Neutrophil (primary cell): ENCODE results near the gene YIF1A.
A peak's percentile ranks its signal among the peaks of the same experiment; 100 is the strongest.

Experiments
- H3K27ac ChIP-seq: fragments of 200-600 bp; sonication (generic); 2 replicates; pipeline ENCODE4 v1.5.1; 2016; ENCODE audit warnings: mild to moderate bottlenecking, moderate library complexity
- H3K27me3 ChIP-seq: fragments of 200-600 bp; sonication (generic); 2 replicates; pipeline ENCODE4 v1.6.0; 2016; ENCODE audit warnings: mild to moderate bottlenecking
- H3K36me3 ChIP-seq: fragments of 200-600 bp; sonication (generic); 2 replicates; pipeline ENCODE4 v1.5.1; 2017
- H3K4me1 ChIP-seq, 2 experiments: fragments of 200-600 bp in 1 of 2; sonication (generic) in 1 of 2; 1 replicate in 1 of 2; 2 replicates in 1 of 2; pipeline versions ENCODE4 v1.5.1 to v1.6.1; 2013 to 2016; ENCODE audit warnings: low read depth in 1 of 2, low read length in 1 of 2, mild to moderate bottlenecking in 1 of 2, moderate library complexity in 1 of 2; ENCODE audit not compliant: control insufficient read depth in 1 of 2, insufficient read depth in 1 of 2
- H3K4me3 ChIP-seq, 2 experiments: fragments of 200-600 bp in 1 of 2; sonication (generic) in 1 of 2; 1 replicate in 1 of 2; 2 replicates in 1 of 2; pipeline ENCODE4 v1.5.1; 2013 to 2016; ENCODE audit warnings: low read depth in 1 of 2, low read length in 1 of 2, mild to moderate bottlenecking in 1 of 2, moderate library complexity in 1 of 2
- H3K9me3 ChIP-seq: fragments of 200-600 bp; sonication (generic); 2 replicates; pipeline ENCODE4 v1.5.1; 2016
- TF ChIP-seq, protein P1 (sequence below): fragments of 200-600 bp; sonication (generic); IDR thresholded peaks from 2 replicates; pipeline ENCODE4 v1.5.1; 2016; ENCODE audit warnings: antibody characterized with exemption

The YIF1A gene

DNA sequence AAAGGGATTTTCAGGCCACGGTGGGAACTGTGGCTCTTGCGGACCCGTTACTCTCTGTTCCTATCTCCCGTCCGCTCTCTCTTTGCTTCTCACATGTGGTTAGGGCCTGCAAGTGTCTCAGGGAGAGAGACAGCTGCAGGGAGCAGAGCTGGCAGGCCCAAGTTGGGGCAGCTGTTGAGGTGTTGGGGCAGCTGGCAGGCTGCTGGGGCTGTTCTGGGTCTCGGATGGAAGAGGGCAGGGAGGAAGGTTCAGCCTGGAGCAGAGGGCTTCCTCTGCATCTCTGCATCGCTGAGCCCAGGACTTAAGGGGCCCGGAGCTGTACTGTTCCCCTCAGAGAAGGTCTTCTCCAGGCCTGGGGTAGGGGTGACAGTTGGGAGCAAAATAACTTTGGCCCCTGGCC, 13.5 kb downstream of the YIF1A start:
- peaks cover 10 to 15% of the 10 kb centered on the region in 2 experiments for H3K4me1 ChIP-seq
- TF ChIP-seq, protein P1, sequence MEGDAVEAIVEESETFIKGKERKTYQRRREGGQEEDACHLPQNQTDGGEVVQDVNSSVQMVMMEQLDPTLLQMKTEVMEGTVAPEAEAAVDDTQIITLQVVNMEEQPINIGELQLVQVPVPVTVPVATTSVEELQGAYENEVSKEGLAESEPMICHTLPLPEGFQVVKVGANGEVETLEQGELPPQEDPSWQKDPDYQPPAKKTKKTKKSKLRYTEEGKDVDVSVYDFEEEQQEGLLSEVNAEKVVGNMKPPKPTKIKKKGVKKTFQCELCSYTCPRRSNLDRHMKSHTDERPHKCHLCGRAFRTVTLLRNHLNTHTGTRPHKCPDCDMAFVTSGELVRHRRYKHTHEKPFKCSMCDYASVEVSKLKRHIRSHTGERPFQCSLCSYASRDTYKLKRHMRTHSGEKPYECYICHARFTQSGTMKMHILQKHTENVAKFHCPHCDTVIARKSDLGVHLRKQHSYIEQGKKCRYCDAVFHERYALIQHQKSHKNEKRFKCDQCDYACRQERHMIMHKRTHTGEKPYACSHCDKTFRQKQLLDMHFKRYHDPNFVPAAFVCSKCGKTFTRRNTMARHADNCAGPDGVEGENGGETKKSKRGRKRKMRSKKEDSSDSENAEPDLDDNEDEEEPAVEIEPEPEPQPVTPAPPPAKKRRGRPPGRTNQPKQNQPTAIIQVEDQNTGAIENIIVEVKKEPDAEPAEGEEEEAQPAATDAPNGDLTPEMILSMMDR = no peak
- H3K27ac ChIP-seq = no peak overlapping the region
- H3K36me3 ChIP-seq = peaks cover 68% of the 10 kb centered on the region
- peaks cover 32% of the 10 kb centered on the region for H3K27me3 ChIP-seq
- H3K9me3 ChIP-seq = no peaks in the 10 kb centered on the region
- H3K4me3 ChIP-seq = no peak overlapping the region

DNA sequence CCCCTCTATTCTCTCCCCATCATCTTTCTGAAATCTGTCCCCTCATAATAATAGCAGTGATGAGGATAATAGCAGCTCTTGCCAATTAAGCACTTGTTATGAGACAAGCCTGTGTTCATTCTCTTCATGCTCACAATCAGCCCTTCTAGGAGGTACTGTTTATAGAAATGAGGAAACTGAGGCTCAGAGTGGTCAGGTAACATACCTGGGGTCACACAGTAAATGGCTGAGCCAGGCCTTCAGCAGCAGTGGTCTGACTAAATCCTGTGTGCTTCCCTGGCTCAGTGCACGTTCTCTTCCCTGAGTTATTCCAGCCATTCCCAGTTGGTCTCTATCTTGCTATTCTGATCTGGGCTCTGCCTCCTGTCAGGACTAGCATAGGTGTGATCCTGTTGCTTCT, 14.7 kb downstream of the YIF1A start:
- no peaks in the 10 kb centered on the region for H3K9me3 ChIP-seq
- no peak overlapping the region for H3K27ac ChIP-seq
- H3K27me3 ChIP-seq = peaks cover 20% of the 10 kb centered on the region
- no peak overlapping the region for H3K4me3 ChIP-seq
- H3K4me1 ChIP-seq = peaks cover 22 to 26% of the 10 kb centered on the region in 2 experiments
- TF ChIP-seq, protein P1 = no peak
- peaks cover 68% of the 10 kb centered on the region for H3K36me3 ChIP-seq

GRCh38 chr11:66272596-66272995, 16.3 kb downstream of the YIF1A start:
- Histone ChIP-seq H3K4me1 (peaks cover 27 to 31% of the 10 kb centered on the region in 2 experiments), H3K4me3 (no peak overlapping the region), H3K27ac (no peak overlapping the region), H3K9me3 (no peaks in the 10 kb centered on the region), H3K36me3 (peaks cover 68% of the 10 kb centered on the region), H3K27me3 (peaks cover 6% of the 10 kb centered on the region)
- TF ChIP-seq, protein P1 = no peak

DNA sequence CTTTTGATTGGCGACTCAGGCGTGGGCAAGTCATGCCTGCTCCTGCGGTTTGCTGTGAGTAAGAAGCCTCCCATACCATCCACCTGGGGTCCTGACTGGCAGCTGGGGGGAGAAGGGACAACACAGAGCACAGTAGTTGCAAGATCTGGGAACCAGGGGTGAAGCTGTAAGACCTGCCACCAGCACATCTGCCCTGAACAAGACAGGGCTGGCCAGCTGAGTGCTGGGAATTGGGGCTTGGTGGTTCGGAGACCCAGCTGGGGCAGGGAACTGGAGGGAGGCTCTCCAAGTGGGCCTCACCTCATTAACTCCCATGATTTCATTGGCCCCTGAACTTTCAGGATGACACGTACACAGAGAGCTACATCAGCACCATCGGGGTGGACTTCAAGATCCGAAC, 17.1 kb downstream of the YIF1A start:
- TF ChIP-seq, protein P1 = no peak
- no peak overlapping the region for H3K27ac ChIP-seq
- H3K4me3 ChIP-seq = no peak overlapping the region
- no peaks in the 10 kb centered on the region for H3K9me3 ChIP-seq
- peaks cover 60% of the 10 kb centered on the region for H3K36me3 ChIP-seq
- peaks cover 2% of the 10 kb centered on the region for H3K27me3 ChIP-seq
- H3K4me1 ChIP-seq = peaks cover 27 to 31% of the 10 kb centered on the region in 2 experiments

DNA sequence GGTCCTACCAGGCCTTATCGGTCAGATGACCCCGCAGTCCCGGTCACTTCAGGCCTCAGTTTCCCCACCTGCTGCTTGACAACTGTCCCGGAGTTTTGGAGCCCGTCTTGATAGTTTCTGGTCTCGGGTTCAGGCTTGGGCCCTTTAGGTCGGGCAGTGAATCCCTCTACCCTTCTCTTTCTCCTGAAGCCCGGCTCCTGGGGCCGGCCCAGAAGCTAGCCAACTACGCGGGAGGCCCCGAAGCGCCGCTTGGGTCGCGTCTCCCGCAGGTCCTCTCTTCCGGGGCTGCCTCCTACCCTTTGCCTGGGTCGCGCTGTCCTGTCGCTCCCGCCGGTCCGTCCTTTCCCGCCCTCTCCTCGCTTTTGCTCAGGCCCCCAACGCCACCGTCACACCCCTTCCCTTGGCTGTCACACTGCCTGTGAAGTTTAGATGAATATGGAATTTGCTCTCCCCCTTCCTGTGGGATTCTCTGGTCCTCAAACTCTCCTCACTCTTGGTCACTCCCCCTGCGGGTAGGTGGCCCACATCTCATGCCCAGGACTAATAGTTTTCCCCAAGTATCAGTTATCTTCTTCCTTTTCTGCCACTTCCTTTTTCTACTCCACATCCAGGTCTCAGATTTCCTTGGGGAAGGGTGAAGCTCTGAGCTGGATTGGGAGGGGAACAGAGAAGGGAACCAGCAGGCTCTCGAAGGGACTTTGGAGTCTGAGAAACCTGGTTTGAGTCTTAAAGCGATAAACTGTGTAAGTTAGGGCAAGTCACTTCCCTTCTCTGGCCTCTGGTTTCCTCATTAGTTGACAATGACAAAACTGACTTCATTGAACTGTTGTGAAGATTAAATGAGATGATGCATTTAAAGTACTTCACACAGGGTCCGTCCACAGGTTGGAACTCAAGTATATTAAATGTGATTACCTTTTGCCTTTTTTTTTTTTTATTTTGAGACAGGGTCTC, 19.7 kb downstream of the YIF1A start:
- H3K36me3 ChIP-seq = peaks cover 34% of the 10 kb centered on the region
- H3K4me1 ChIP-seq = peaks cover 28 to 32% of the 10 kb centered on the region in 2 experiments
- TF ChIP-seq, protein P1 = peak; percentile 29
- no peaks in the 10 kb centered on the region for H3K9me3 ChIP-seq
- peak overlapping the region; percentile 87 for H3K27ac ChIP-seq
- peaks cover 7% of the 10 kb centered on the region for H3K27me3 ChIP-seq
- peak overlapping the region; percentile 96 to 97 for H3K4me3 ChIP-seq
